ENCODE results near the gene TEX38.

TEX38 gene

GRCh38 chr1:46635205-46635604 lies 36.4 kb upstream of the TEX38 start:
- POLR2A ChIA-PET = no interaction called here
- no peak for TF ChIP-seq CTCF (IDR thresholded peaks at IDR 0.05; ENCODE audit: insufficient read depth, low read length, missing control alignments)
- CTCF ChIA-PET = interaction anchor here (1.2 to 1.3 kb wide), 3 partner anchors 8 to 90 kb away, joined by 3 to 5 read pairs (median 3); no protein-coding TSS in a partner anchor
- no peak for DNase-seq (ENCODE audit: low read depth, low spot score)
- no peak overlapping the region for H3K4me3 ChIP-seq (ENCODE audit: low read depth, low read length)

GRCh38 chr1:46637444-46638083 lies 34.1 kb upstream of the TEX38 start:
- CTCF ChIA-PET = no interaction called here
- TF ChIP-seq CTCF (IDR thresholded peaks at IDR 0.05; ENCODE audit: insufficient read depth, low read length, missing control alignments) = no peak
- H3K4me3 ChIP-seq (ENCODE audit: low read depth, low read length) = no peak overlapping the region
- POLR2A ChIA-PET = no interaction called here
- DNase-seq (ENCODE audit: low read depth, low spot score) = no peak

- ChIA-PET POLR2A (no interaction called here), CTCF (no interaction called here)
- H3K4me3 ChIP-seq (ENCODE audit: low read depth, low read length) = no peak overlapping the region
- DNase-seq (ENCODE audit: low read depth, low spot score) = no peak
- no peak for TF ChIP-seq CTCF (IDR thresholded peaks at IDR 0.05; ENCODE audit: insufficient read depth, low read length, missing control alignments)
Observed at GRCh38 chr1:46638921-46639320, 32.7 kb upstream of the TEX38 start.

GRCh38 chr1:46639547-46639946 lies 32.1 kb upstream of the TEX38 start:
- ChIA-PET POLR2A (no interaction called here), CTCF (no interaction called here)
- H3K4me3 ChIP-seq (ENCODE audit: low read depth, low read length) = no peak overlapping the region
- no peak for DNase-seq (ENCODE audit: low read depth, low spot score)
- no peak for TF ChIP-seq CTCF (IDR thresholded peaks at IDR 0.05; ENCODE audit: insufficient read depth, low read length, missing control alignments)

- POLR2A ChIA-PET = no interaction called here
- no peak overlapping the region for H3K4me3 ChIP-seq (ENCODE audit: low read depth, low read length)
- no peak for DNase-seq (ENCODE audit: low read depth, low spot score)
- CTCF ChIA-PET = interaction anchor here (0.7 to 0.9 kb wide), 3 partner anchors 12 to 550 kb away, joined by 3 to 4 read pairs (median 3); no protein-coding TSS in a partner anchor
- no peak for TF ChIP-seq CTCF (IDR thresholded peaks at IDR 0.05; ENCODE audit: insufficient read depth, low read length, missing control alignments)
Observed at GRCh38 chr1:46642115-46642680, 29.5 kb upstream of the TEX38 start.

GRCh38 chr1:46643368-46643775 lies 28.3 kb upstream of the TEX38 start:
- peak; percentile 83 for DNase-seq (ENCODE audit: low read depth, low spot score)
- POLR2A ChIA-PET = no interaction called here
- H3K4me3 ChIP-seq (ENCODE audit: low read depth, low read length) = no peak overlapping the region
- no peak for TF ChIP-seq CTCF (IDR thresholded peaks at IDR 0.05; ENCODE audit: insufficient read depth, low read length, missing control alignments)
- CTCF ChIA-PET = interaction anchor here (1.1 to 1.8 kb wide), 3 partner anchors 9 to 82 kb away, joined by 3 to 4 read pairs (median 3); no protein-coding TSS in a partner anchor
